GM12878 (cell line): Measurements from ENCODE around the gene LRGUK.

Source experiments
- CBX5 ChIP-seq: sonication (generic); IDR thresholded peaks from 2 replicates; pipeline ENCODE4 v1.6.1; 2016; ENCODE audit warnings: low read depth, moderate library complexity, mild to moderate bottlenecking, inconsistent platforms
- CHD2 ChIP-seq: IDR thresholded peaks from 2 replicates; pipeline ENCODE4 v1.6.1; 2011; ENCODE audit warnings: low read depth, low read length, improper control_type of control experiment, borderline replicate concordance
- CREM ChIP-seq: IDR thresholded peaks from 2 replicates; pipeline ENCODE4 v1.6.1; 2014; ENCODE audit warnings: antibody characterized with exemption, low read depth
- DPF2 ChIP-seq: fragments of 450-650 bp; IDR thresholded peaks from 2 replicates; pipeline ENCODE4 v1.6.1; 2017; ENCODE audit warnings: mild to moderate bottlenecking
- JUND ChIP-seq: IDR thresholded peaks from 2 replicates; pipeline ENCODE4 v1.6.1; 2012; ENCODE audit warnings: low read depth, mild to moderate bottlenecking, low read length, improper control_type of control experiment, moderate library complexity
- POLR2A ChIP-seq: IDR thresholded peaks from 2 replicates; pipeline ENCODE4 v1.6.1; 2011; ENCODE audit warnings: low read depth, mild to moderate bottlenecking, low read length
- POLR2AphosphoS2 ChIP-seq: IDR thresholded peaks from 2 replicates; pipeline ENCODE4 v1.6.1; 2011; ENCODE audit warnings: low read depth, mild to moderate bottlenecking, low read length, improper control_type of control experiment, moderate library complexity
- SP1 ChIP-seq: IDR thresholded peaks from one replicate; pipeline ENCODE4 v1.6.1; 2011; ENCODE audit warnings: low read depth, low read length
- SPI1 ChIP-seq: IDR thresholded peaks from 2 replicates; pipeline ENCODE4 v1.6.1; 2011; ENCODE audit warnings: low read depth, mild to moderate bottlenecking, low read length, moderate library complexity, borderline replicate concordance; ENCODE audit not compliant: insufficient read depth
- SRF ChIP-seq, 2 experiments: IDR thresholded peaks; 2 replicates each; pipeline ENCODE4 v1.6.1; 2011; ENCODE audit warnings: low read depth in 2 of 2, low read length in 2 of 2, mild to moderate bottlenecking in 1 of 2, moderate library complexity in 1 of 2
- TF ChIP-seq, protein P1 (sequence below): IDR thresholded peaks from 2 replicates; pipeline ENCODE4 v1.6.1; 2012; ENCODE audit warnings: low read length, inconsistent platforms
- TF ChIP-seq, protein P2 (sequence below): IDR thresholded peaks from 2 replicates; pipeline ENCODE4 v1.6.1; 2011; ENCODE audit warnings: low read depth, low read length, improper control_type of control experiment, borderline replicate concordance
- TF ChIP-seq, protein P3 (sequence below): IDR thresholded peaks from 2 replicates; pipeline ENCODE4 v1.6.1; 2011; ENCODE audit warnings: low read depth, mild to moderate bottlenecking, low read length, moderate library complexity, borderline replicate concordance; ENCODE audit errors: extremely low read depth

DNA sequence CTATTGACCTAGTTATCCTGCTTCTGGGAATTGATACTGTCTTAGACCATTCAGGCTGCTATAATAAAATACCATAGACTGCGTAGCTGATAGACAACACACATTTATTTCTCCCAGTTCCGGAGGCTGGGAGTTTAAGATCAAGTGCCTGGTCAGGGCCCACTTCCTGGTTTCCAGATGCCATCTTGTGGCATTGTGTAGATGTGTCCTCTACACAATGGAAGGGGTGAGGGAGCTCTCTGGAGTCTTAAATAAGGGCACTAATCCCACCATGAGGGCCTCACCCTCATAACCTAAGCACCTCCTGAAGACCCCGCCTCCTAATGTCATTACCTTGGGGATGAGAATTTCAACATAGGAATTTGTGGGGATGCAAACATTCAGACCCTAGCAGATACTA lies 127.2 kb downstream of the LRGUK start:
- TF ChIP-seq POLR2A (no peak), CHD2 (no peak), POLR2AphosphoS2 (no peak), SPI1 (no peak), SRF (IDR thresholded peaks at IDR 0.05; ENCODE audit: low read depth in 2 of 2, low read length in 2 of 2) (no peak), DPF2 (no peak), CBX5 (no peak), CREM (no peak), JUND (no peak), SP1 (no peak)
- TF ChIP-seq, protein P1, sequence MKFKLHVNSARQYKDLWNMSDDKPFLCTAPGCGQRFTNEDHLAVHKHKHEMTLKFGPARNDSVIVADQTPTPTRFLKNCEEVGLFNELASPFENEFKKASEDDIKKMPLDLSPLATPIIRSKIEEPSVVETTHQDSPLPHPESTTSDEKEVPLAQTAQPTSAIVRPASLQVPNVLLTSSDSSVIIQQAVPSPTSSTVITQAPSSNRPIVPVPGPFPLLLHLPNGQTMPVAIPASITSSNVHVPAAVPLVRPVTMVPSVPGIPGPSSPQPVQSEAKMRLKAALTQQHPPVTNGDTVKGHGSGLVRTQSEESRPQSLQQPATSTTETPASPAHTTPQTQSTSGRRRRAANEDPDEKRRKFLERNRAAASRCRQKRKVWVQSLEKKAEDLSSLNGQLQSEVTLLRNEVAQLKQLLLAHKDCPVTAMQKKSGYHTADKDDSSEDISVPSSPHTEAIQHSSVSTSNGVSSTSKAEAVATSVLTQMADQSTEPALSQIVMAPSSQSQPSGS, result no peak
- TF ChIP-seq, protein P2, sequence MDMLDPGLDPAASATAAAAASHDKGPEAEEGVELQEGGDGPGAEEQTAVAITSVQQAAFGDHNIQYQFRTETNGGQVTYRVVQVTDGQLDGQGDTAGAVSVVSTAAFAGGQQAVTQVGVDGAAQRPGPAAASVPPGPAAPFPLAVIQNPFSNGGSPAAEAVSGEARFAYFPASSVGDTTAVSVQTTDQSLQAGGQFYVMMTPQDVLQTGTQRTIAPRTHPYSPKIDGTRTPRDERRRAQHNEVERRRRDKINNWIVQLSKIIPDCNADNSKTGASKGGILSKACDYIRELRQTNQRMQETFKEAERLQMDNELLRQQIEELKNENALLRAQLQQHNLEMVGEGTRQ, result no peak
- TF ChIP-seq, protein P3, sequence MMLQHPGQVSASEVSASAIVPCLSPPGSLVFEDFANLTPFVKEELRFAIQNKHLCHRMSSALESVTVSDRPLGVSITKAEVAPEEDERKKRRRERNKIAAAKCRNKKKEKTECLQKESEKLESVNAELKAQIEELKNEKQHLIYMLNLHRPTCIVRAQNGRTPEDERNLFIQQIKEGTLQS, result no peak
